Stimulated activated CD8-positive, alpha-beta memory T cell treated with anti-CD3 and anti-CD28 coated beads, Interleukin-4, amount 100 ng/mL, for 48 hours (primary cell): ENCODE data around the gene ST3GAL3.

ENCODE experiments used
- DNase-seq: peaks from one replicate; pipeline ENCODE4 v3.0.0-alpha.2; 2020

Gene ST3GAL3

GRCh38 chr1:43854473-43854872, 147.1 kb downstream of the ST3GAL3 start:
- DNase-seq, result no peak

- no peak for DNase-seq
These were observed 148.9 kb downstream of the ST3GAL3 start for GRCh38 chr1:43856188-43856587.

GRCh38 chr1:43857163-43857562, 149.8 kb downstream of the ST3GAL3 start:
- no peak for DNase-seq

GRCh38 chr1:43858324-43858723, 151.0 kb downstream of the ST3GAL3 start:
- DNase-seq, result no peak

GRCh38 chr1:43861337-43861736, 154.0 kb downstream of the ST3GAL3 start:
- DNase-seq, result no peak

GRCh38 chr1:43861988-43862735, 154.8 kb downstream of the ST3GAL3 start:
- no peak for DNase-seq

- no peak for DNase-seq
These were observed 157.0 kb downstream of the ST3GAL3 start for GRCh38 chr1:43864111-43865045.

GRCh38 chr1:43866201-43866600, 158.9 kb downstream of the ST3GAL3 start:
- DNase-seq, result no peak

- DNase-seq, result no peak
These were observed 160.8 kb downstream of the ST3GAL3 start for GRCh38 chr1:43867976-43868740.

GRCh38 chr1:43868741-43869067, 161.4 kb downstream of the ST3GAL3 start:
- DNase-seq, result no peak

- no peak for DNase-seq
These were observed 163.0 kb downstream of the ST3GAL3 start for GRCh38 chr1:43870306-43870705.

- DNase-seq, result no peak
These were observed 164.0 kb downstream of the ST3GAL3 start for GRCh38 chr1:43871181-43871910.

GRCh38 chr1:43872280-43872679, 164.9 kb downstream of the ST3GAL3 start:
- DNase-seq, result no peak

- DNase-seq, result no peak
These were observed 166.5 kb downstream of the ST3GAL3 start for GRCh38 chr1:43873851-43874250.

GRCh38 chr1:43874716-43875115, 167.4 kb downstream of the ST3GAL3 start:
- DNase-seq, result no peak

GRCh38 chr1:43875331-43875730, 168.0 kb downstream of the ST3GAL3 start:
- DNase-seq, result no peak

- DNase-seq, result no peak
These were observed 169.8 kb downstream of the ST3GAL3 start for GRCh38 chr1:43877101-43877500.

GRCh38 chr1:43878440-43878839, 171.1 kb downstream of the ST3GAL3 start:
- DNase-seq, result no peak

- no peak for DNase-seq
These were observed 171.5 kb downstream of the ST3GAL3 start for GRCh38 chr1:43878854-43879253.

- no peak for DNase-seq
These were observed 172.1 kb downstream of the ST3GAL3 start for GRCh38 chr1:43879414-43879813.

GRCh38 chr1:43879996-43880395, 172.7 kb downstream of the ST3GAL3 start:
- no peak for DNase-seq

- DNase-seq, result no peak
These were observed 173.3 kb downstream of the ST3GAL3 start for GRCh38 chr1:43880604-43881003.

GRCh38 chr1:43881415-43881814, 174.1 kb downstream of the ST3GAL3 start:
- DNase-seq, result no peak
